GM18873 (cell line): ENCODE results near the gene TPCN1.
"Not testable (repeated sequence)": the region's sequence is repeated elsewhere in the genome, so short reads cannot be mapped to it uniquely, and the experiment has no call there.

Experiments
- ATAC-seq: cut with Tn5 transposase; IDR thresholded peaks from one replicate; pipeline ENCODE4 v1.9.1; 2021; ENCODE audit warnings: mild to moderate bottlenecking, moderate library complexity, moderate number of reproducible peaks; ENCODE audit not compliant: unreplicated experiment, low FRiP score

The TPCN1 gene

GRCh38 chr12:113195598-113195997, 25.7 kb upstream of the TPCN1 start:
- ATAC-seq: no peak

GRCh38 chr12:113196582-113196981, 24.7 kb upstream of the TPCN1 start:
- no peak for ATAC-seq

GRCh38 chr12:113196990-113197389, 24.3 kb upstream of the TPCN1 start:
- ATAC-seq: no peak

- no peak for ATAC-seq
Measured at GRCh38 chr12:113197518-113198077, 23.7 kb upstream of the TPCN1 start.

DNA sequence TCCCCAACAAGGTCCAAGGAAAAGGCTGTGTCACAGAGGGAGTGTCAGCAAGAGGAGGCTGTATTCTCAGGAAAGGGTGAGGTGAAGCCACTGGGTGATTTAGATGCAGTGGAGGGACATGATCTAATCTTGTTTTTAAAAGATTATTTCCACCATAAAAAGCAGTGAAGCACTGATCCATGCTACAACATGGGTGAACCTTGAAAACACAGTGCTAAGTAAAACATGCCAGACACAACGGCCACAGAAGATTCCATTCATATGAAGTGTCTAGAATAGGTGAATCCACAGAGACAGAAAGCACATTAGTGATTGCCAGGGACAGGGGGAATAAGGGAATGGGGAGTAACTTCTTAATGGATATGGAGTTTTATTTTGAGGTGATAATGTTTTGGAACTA, 23.0 kb upstream of the TPCN1 start:
- ATAC-seq: no peak

GRCh38 chr12:113200021-113200797, 21.1 kb upstream of the TPCN1 start:
- ATAC-seq: no peak

DNA sequence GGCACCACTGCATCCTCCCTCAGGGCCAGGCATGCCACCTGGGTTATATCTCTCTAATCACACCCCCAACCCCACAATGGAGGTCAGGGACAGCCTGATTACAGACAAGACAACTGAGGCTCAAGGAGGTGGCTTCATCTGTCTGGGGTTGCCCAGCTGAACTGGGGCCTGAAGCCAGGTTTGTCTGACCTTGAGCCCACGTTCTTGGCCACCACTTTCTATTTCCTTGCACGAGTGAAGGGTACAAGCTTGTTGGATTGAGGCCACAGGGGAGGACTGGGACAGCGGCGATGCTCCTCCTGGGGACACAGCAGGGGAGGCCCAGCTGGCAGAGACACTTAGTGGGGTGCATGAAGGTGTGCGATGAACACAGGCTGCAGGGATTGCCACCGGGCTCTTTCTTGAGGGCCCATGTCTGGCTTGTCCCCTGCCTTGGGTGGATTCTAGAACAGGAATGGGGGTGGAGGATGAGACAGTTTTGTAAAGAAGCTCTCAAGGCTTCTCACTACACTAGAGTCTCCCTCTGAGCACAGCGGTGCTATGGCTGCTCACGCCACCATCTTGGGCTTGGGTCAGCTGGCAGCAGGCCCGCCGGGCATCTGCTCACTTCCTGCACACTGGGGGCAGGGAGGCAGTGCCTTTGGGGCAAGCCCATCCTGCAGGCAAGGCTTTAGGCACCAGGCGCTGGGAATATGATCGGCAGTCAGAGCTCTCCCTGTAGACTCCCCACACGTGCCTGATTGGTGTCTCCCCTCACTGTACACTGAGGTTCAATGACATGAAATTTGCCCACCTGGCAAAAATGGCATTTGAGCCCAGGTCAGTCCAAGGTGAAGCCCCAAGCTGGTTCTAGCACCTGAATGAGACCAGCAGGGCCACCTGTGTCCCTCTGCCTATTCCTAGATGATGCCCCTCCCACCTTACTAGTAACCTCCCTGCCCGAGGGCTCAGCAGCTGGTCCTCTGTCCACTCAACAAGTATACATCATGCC, 19.8 kb upstream of the TPCN1 start:
- ATAC-seq: no peak

DNA sequence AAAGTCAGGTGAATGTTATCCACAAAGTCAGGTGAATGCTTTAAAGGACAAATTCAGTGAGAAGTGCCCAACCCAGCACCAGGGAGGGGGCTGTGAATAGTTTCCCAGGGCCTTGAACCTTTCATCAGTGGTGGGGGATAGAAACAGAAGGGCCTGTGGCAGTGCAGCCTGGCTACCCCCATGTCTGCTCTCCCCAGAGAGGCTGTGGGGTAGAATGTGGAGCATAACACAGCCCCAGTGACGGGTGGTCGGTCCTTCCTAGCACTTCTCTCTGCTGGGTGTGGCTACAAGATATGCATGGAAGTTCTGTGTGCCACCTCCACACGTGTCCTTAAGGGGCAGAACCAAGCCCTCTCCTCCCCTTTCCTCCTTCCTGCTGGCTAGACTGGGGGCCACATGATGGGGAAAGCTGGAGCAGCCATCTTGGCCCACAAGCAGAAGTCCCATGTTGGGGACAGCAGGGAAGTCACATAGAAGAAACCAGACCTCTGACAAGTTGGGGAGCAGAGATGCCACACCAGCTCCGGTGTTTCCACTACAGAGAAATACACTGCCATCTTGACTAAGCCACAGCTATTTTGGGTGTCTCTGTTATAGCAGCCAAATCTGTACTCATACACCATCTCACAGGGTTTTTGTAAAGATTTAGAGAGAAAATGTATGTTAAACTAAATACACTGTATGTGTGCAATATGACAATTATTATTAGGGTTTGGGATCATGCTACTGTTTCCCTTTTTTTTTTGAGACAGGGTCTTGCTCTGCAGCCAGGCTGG, 18.8 kb upstream of the TPCN1 start:
- ATAC-seq: no peak

GRCh38 chr12:113203852-113204760, 17.2 kb upstream of the TPCN1 start:
- ATAC-seq: no peak

- ATAC-seq: no peak
Measured at GRCh38 chr12:113204804-113205203, 16.5 kb upstream of the TPCN1 start.

GRCh38 chr12:113206802-113207201, 14.5 kb upstream of the TPCN1 start:
- not testable (repeated sequence) for ATAC-seq

GRCh38 chr12:113207613-113208040, 13.6 kb upstream of the TPCN1 start:
- no peak for ATAC-seq

- peak; percentile 76 for ATAC-seq
Measured at GRCh38 chr12:113208041-113208934, 13.0 kb upstream of the TPCN1 start.

- ATAC-seq: no peak
Measured at GRCh38 chr12:113211160-113211559, 10.1 kb upstream of the TPCN1 start.

DNA sequence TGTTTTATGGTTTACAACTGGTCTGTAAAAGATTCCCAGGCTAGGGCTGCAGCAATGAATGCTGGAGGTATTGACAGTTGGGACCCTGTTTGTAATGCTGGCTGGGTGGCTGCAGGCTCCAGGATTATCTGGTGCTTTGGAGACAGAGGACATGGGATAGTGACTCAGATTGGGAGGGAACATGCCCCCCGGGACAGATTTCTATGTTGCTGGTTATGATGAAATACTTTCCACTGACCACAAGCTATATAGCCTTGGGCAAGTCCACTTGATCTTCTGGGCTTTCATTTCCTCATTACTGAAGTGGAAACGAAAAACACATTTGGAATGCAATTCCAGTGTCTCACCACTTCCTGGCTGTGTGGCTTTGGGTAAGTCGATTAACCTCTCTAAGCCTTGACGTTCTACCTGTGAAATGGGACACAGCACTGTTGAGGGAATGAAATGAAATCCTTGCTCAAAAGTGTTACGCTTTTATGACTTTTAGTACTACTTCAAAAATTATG, 6.3 kb upstream of the TPCN1 start:
- ATAC-seq: no peak

DNA sequence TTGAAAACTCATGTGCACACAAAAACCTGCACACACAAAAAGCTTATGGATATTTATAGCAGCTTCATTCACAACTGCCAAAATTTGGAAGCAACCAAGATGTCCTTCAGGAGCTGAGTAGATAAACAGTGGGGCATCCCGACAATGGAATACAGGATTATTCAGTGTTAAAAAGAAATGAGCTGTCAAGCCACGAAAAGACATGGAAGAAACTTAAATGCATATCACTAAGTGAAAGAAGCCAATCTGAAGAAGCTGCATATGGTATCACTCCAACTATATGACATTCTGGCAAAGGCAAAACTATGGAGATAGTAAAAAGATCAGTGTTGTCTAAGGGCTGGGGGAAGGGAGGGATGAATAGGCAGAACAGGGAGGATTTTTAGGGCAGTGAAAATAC, 5.2 kb upstream of the TPCN1 start:
- ATAC-seq: no peak

DNA sequence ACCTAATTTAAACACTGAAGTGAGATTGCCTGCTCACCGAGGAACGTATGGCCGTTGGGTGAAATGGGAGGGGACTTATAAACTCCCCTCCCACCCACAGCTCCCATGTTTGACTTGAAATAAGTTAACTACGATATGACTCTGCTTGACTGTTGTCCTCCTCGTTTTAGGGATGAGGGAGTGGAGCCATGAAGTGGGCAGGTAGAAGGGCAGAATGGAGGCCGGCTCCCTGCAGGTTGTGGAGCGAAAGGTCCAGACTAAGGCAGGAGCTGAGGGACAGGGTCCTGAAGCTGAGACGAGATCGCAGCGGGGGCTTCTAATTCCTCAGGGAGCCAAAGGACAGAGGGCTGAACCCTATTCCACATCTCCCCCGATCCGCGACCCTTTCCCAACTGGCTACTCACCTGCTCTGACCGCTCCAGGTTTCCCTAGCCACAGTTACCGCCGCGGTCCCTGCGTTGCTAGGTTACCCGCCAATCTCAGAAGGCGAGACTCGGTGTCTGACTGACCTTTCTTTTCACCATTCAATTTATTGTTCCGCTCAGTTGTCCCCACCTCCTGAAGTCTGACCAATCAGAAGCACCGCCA, 577 bp upstream of the TPCN1 start:
- ATAC-seq: peak; percentile 0
